ENCODE results near the gene PKN1. TPM values are rescaled to one million over a fixed set of nuclear protein-coding genes. Genes with fewer than 3 reads are reported as not detected.

The PKN1 gene
- total RNA-seq, 1 donor from 2014 or later: 68.3 TPM

DNA sequence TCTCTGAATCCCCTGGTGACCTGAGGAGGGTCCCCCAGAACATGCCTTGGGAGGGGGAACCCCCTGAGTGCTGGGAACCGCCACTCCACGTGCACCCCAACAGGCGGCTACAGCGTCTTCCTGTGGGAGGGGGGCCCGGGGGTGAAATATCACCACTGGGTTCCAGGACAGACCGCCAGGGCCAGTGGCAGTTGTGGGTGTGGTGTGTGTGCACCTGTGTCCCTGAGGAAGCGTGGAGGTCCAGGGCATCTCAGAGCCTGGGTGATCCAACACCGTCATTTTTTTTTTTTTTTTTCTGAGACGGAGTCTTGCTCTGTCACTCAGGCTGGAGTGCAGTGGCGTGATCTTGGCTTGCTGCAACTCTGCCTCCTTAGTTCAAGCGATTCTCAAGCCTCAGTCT is 47.6 kb upstream of the PKN1 start:
- no peaks in the 10 kb centered on the region for H3K36me3 ChIP-seq (ENCODE audit: insufficient read depth, low read length)
- no peak for FAIRE-seq
- H3K9ac ChIP-seq (ENCODE audit: low read length): no peak overlapping the region
- H2AFZ ChIP-seq (ENCODE audit: low read depth, low read length): no peak overlapping the region
- Mint-ChIP-seq H3K4me3 (ENCODE audit: unreplicated experiment) (no peak overlapping the region), H3K27ac (ENCODE audit: unreplicated experiment) (no peak overlapping the region), H3K36me3 (ENCODE audit: low read depth, unreplicated experiment) (peaks cover 1% of the 10 kb centered on the region), H3K9me3 (ENCODE audit: unreplicated experiment) (peaks cover 4% of the 10 kb centered on the region), H3K27me3 (ENCODE audit: low read depth, unreplicated experiment) (no peaks in the 10 kb centered on the region), H3K4me1 (ENCODE audit: low read depth, unreplicated experiment) (peaks cover 10% of the 10 kb centered on the region)
- no peak overlapping the region for H3K4me3 ChIP-seq (ENCODE audit: insufficient read depth, low read depth, low read length)
- no peaks in the 10 kb centered on the region for H4K20me1 ChIP-seq (ENCODE audit: insufficient read depth, low read length)
- no peak for DNase-seq (ENCODE audit: low read depth)
- H3K4me2 ChIP-seq (ENCODE audit: low read length): no peak overlapping the region
- H3K4me1 ChIP-seq (ENCODE audit: insufficient read depth, low read length): peaks cover 26% of the 10 kb centered on the region
- no peaks in the 10 kb centered on the region for H3K9me3 ChIP-seq (ENCODE audit: insufficient read depth, low read depth, low read length)
- H3K79me2 ChIP-seq (ENCODE audit: insufficient read depth, low read length): peaks cover 12% of the 10 kb centered on the region
- H3K27ac ChIP-seq (ENCODE audit: low read depth, low read length): no peak overlapping the region
- no peaks in the 10 kb centered on the region for H3K27me3 ChIP-seq (ENCODE audit: insufficient read depth, low read length)
- TF ChIP-seq, protein P1, sequence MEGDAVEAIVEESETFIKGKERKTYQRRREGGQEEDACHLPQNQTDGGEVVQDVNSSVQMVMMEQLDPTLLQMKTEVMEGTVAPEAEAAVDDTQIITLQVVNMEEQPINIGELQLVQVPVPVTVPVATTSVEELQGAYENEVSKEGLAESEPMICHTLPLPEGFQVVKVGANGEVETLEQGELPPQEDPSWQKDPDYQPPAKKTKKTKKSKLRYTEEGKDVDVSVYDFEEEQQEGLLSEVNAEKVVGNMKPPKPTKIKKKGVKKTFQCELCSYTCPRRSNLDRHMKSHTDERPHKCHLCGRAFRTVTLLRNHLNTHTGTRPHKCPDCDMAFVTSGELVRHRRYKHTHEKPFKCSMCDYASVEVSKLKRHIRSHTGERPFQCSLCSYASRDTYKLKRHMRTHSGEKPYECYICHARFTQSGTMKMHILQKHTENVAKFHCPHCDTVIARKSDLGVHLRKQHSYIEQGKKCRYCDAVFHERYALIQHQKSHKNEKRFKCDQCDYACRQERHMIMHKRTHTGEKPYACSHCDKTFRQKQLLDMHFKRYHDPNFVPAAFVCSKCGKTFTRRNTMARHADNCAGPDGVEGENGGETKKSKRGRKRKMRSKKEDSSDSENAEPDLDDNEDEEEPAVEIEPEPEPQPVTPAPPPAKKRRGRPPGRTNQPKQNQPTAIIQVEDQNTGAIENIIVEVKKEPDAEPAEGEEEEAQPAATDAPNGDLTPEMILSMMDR (IDR thresholded peaks at IDR 0.05; ENCODE audit: insufficient read depth, low read depth, low read length): no peak
- TF ChIP-seq EZH2 (IDR thresholded peaks at IDR 0.05; ENCODE audit: insufficient read depth, low read length): no peak

DNA sequence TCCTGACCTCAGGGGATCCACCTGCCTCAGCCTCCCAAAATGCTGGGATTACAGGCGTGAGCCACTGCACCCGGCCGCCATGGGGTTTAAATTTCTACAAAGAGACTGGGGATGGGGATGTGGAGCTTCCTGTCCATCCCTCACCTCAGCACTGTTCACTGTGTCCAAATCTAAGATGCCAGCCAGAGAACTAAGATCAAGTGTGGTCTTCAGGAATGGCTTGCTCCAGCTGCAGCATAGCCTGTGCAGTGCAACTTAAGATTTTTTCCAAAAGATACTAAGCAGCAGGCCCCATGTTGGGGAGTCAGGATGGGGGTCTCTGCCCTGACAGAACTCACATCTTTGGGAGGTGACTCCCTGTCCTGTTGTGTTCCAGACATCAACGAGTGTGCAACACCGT is 42.6 kb upstream of the PKN1 start:
- DNase-seq (ENCODE audit: low read depth) (no peak), FAIRE-seq (no peak)
- no peak overlapping the region for H3K9ac ChIP-seq (ENCODE audit: low read length)
- no peaks in the 10 kb centered on the region for H3K36me3 ChIP-seq (ENCODE audit: insufficient read depth, low read length)
- H2AFZ ChIP-seq (ENCODE audit: low read depth, low read length): no peak overlapping the region
- no peaks in the 10 kb centered on the region for H3K27me3 Mint-ChIP-seq (ENCODE audit: low read depth, unreplicated experiment)
- no peak overlapping the region for H3K27ac ChIP-seq (ENCODE audit: low read depth, low read length)
- no peak overlapping the region for H3K4me2 ChIP-seq (ENCODE audit: low read length)
- no peaks in the 10 kb centered on the region for H3K4me1 ChIP-seq (ENCODE audit: insufficient read depth, low read length)
- H3K9me3 Mint-ChIP-seq (ENCODE audit: unreplicated experiment): peaks cover 4% of the 10 kb centered on the region
- H3K27me3 ChIP-seq (ENCODE audit: insufficient read depth, low read length): no peaks in the 10 kb centered on the region
- no peaks in the 10 kb centered on the region for H3K9me3 ChIP-seq (ENCODE audit: insufficient read depth, low read depth, low read length)
- H3K36me3 Mint-ChIP-seq (ENCODE audit: low read depth, unreplicated experiment): peaks cover 1% of the 10 kb centered on the region
- H3K27ac Mint-ChIP-seq (ENCODE audit: unreplicated experiment): no peak overlapping the region
- no peaks in the 10 kb centered on the region for H4K20me1 ChIP-seq (ENCODE audit: insufficient read depth, low read length)
- no peak overlapping the region for H3K4me3 ChIP-seq (ENCODE audit: insufficient read depth, low read depth, low read length)
- TF ChIP-seq, protein P1 (IDR thresholded peaks at IDR 0.05; ENCODE audit: insufficient read depth, low read depth, low read length): no peak
- TF ChIP-seq EZH2 (IDR thresholded peaks at IDR 0.05; ENCODE audit: insufficient read depth, low read length): no peak
- H3K79me2 ChIP-seq (ENCODE audit: insufficient read depth, low read length): no peaks in the 10 kb centered on the region
- H3K4me3 Mint-ChIP-seq (ENCODE audit: unreplicated experiment): no peak overlapping the region
- peaks cover 3% of the 10 kb centered on the region for H3K4me1 Mint-ChIP-seq (ENCODE audit: low read depth, unreplicated experiment)

DNA sequence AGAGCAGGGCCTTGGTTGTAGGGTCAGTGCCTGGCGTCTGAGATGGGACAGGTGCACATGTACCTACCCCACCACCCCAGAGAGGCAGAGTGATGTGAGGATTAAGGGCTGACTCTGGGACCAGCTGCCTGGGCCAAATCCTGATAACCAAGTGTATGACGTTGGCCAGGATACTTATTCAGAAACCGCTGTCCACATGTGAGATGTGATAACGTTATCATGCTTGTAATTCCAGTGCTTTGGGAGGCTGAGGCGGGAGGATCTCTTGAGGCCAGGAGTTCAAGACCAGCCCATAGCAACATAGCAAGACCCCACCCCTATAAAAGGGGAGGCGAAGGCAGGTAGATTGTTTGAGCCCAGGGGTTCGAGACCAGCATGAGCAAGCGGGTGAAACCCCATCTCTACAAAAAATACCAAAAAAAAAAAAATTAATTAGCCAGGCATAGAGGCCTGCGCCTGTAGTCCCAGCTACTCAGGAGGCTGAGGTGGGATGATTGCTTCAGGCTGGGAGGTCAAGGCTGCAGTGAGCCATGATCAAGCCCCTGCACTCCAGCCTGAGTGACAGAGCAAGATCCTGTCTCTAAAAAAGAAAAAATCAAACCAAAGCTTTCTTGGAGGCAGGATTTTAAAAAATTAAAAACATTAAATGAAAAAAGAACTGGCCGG is 41.8 kb upstream of the PKN1 start:
- no peak overlapping the region for H3K4me3 Mint-ChIP-seq (ENCODE audit: unreplicated experiment)
- FAIRE-seq: no peak

More for the DNA sequence above, 41.8 kb upstream of the PKN1 start:
- Histone ChIP-seq H2AFZ (ENCODE audit: low read depth, low read length) (no peak overlapping the region), H3K27me3 (ENCODE audit: insufficient read depth, low read length) (no peaks in the 10 kb centered on the region), H3K36me3 (ENCODE audit: insufficient read depth, low read length) (no peaks in the 10 kb centered on the region), H3K4me2 (ENCODE audit: low read length) (no peak overlapping the region), H3K9ac (ENCODE audit: low read length) (no peak overlapping the region), H3K27ac (ENCODE audit: low read depth, low read length) (no peak overlapping the region), H4K20me1 (ENCODE audit: insufficient read depth, low read length) (no peaks in the 10 kb centered on the region), H3K9me3 (ENCODE audit: insufficient read depth, low read depth, low read length) (no peaks in the 10 kb centered on the region), H3K79me2 (ENCODE audit: insufficient read depth, low read length) (no peaks in the 10 kb centered on the region), H3K4me1 (ENCODE audit: insufficient read depth, low read length) (no peaks in the 10 kb centered on the region), H3K4me3 (ENCODE audit: insufficient read depth, low read depth, low read length) (no peak overlapping the region)
- TF ChIP-seq EZH2 (IDR thresholded peaks at IDR 0.05; ENCODE audit: insufficient read depth, low read length): no peak
- TF ChIP-seq, protein P1 (IDR thresholded peaks at IDR 0.05; ENCODE audit: insufficient read depth, low read depth, low read length): no peak
- Mint-ChIP-seq H3K4me1 (ENCODE audit: low read depth, unreplicated experiment) (peaks cover 3% of the 10 kb centered on the region), H3K27me3 (ENCODE audit: low read depth, unreplicated experiment) (no peaks in the 10 kb centered on the region), H3K36me3 (ENCODE audit: low read depth, unreplicated experiment) (peaks cover 1% of the 10 kb centered on the region), H3K27ac (ENCODE audit: unreplicated experiment) (no peak overlapping the region), H3K9me3 (ENCODE audit: unreplicated experiment) (peaks cover 4% of the 10 kb centered on the region)
- DNase-seq (ENCODE audit: low read depth): no peak
